Measurements from ENCODE around the gene CPT1A.

The CPT1A gene

GRCh38 chr11:68776442-68777235 lies 65.1 kb downstream of the CPT1A start:
- TF ChIP-seq, protein P1, sequence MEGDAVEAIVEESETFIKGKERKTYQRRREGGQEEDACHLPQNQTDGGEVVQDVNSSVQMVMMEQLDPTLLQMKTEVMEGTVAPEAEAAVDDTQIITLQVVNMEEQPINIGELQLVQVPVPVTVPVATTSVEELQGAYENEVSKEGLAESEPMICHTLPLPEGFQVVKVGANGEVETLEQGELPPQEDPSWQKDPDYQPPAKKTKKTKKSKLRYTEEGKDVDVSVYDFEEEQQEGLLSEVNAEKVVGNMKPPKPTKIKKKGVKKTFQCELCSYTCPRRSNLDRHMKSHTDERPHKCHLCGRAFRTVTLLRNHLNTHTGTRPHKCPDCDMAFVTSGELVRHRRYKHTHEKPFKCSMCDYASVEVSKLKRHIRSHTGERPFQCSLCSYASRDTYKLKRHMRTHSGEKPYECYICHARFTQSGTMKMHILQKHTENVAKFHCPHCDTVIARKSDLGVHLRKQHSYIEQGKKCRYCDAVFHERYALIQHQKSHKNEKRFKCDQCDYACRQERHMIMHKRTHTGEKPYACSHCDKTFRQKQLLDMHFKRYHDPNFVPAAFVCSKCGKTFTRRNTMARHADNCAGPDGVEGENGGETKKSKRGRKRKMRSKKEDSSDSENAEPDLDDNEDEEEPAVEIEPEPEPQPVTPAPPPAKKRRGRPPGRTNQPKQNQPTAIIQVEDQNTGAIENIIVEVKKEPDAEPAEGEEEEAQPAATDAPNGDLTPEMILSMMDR (IDR thresholded peaks at IDR 0.05): no peak
- H3K27ac Mint-ChIP-seq: no peak overlapping the region
- no peaks in the 10 kb centered on the region for H3K36me3 Mint-ChIP-seq (ENCODE audit: low read depth)
- H3K27me3 Mint-ChIP-seq (ENCODE audit: low read depth, poor library complexity): peaks cover 9% of the 10 kb centered on the region
- no peaks in the 10 kb centered on the region for H3K9me3 Mint-ChIP-seq
- no peak overlapping the region for H3K4me3 Mint-ChIP-seq
- no peak for DNase-seq
- H3K4me1 Mint-ChIP-seq: peaks cover 31% of the 10 kb centered on the region

DNA sequence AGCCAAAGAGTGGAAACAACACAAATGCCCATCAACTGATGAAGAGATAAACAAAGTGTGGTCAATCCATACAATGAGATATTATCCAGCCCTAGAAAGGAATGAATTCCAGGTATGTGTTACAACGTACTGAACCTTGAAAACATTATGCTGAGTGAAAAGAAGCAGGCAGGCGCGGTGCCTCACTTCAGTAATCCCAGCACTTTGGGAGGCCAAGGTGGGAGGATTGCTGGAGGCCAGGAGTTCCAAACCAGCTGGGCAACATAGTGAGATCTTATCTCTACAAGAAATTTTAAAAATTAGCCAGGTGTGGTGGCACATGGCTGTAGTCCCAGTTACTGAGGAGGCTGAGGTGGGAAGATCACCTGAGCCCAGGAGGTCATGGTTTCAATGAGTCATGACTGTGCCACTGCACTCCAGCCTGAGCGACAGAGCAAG lies 65.7 kb downstream of the CPT1A start:
- TF ChIP-seq, protein P1 (IDR thresholded peaks at IDR 0.05): no peak
- no peak for DNase-seq
- Mint-ChIP-seq H3K4me3 (no peak overlapping the region), H3K4me1 (peaks cover 31% of the 10 kb centered on the region), H3K27ac (no peak overlapping the region), H3K36me3 (ENCODE audit: low read depth) (no peaks in the 10 kb centered on the region), H3K9me3 (no peaks in the 10 kb centered on the region), H3K27me3 (ENCODE audit: low read depth, poor library complexity) (peaks cover 9% of the 10 kb centered on the region)

DNA sequence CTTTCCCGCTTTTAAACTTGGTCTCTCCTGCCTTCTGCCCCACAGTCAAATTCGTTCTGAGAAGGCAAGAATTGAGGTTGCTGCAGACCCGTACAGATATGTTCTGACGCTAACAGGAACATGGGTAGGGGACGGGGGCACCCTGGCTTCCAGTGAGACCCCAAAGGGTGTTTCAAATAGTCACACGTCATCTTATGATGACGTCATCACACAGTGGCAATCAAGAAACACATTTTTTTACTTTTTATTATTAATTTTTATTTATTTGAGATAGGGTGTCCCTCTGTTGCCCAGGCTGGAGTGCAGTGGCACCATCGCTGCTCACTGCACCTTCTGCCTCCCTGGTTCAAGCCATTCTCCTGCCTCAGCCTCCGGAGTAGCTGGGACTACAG lies 67.5 kb downstream of the CPT1A start:
- no peaks in the 10 kb centered on the region for H3K36me3 Mint-ChIP-seq (ENCODE audit: low read depth)

GRCh38 chr11:68773521-68774193 lies 68.1 kb downstream of the CPT1A start:
- Mint-ChIP-seq H3K36me3 (ENCODE audit: low read depth) (no peaks in the 10 kb centered on the region), H3K4me3 (no peak overlapping the region), H3K27me3 (ENCODE audit: low read depth, poor library complexity) (peaks cover 13% of the 10 kb centered on the region), H3K27ac (peak overlapping the region; percentile 70), H3K4me1 (peaks cover 30% of the 10 kb centered on the region), H3K9me3 (no peaks in the 10 kb centered on the region)
- no peak for DNase-seq
- TF ChIP-seq, protein P1 (IDR thresholded peaks at IDR 0.05): no peak

More for the DNA sequence above, 67.5 kb downstream of the CPT1A start:
- no peak overlapping the region for H3K27ac Mint-ChIP-seq
- H3K4me1 Mint-ChIP-seq: peaks cover 30% of the 10 kb centered on the region
- no peak for DNase-seq
- no peak overlapping the region for H3K4me3 Mint-ChIP-seq
- TF ChIP-seq, protein P1 (IDR thresholded peaks at IDR 0.05): no peak
- H3K27me3 Mint-ChIP-seq (ENCODE audit: low read depth, poor library complexity): peaks cover 13% of the 10 kb centered on the region
- no peaks in the 10 kb centered on the region for H3K9me3 Mint-ChIP-seq

GRCh38 chr11:68772936-68773335 lies 68.8 kb downstream of the CPT1A start:
- Mint-ChIP-seq H3K4me1 (peaks cover 30% of the 10 kb centered on the region), H3K9me3 (no peaks in the 10 kb centered on the region), H3K27me3 (ENCODE audit: low read depth, poor library complexity) (peaks cover 12% of the 10 kb centered on the region), H3K36me3 (ENCODE audit: low read depth) (no peaks in the 10 kb centered on the region), H3K27ac (peak overlapping the region; percentile 70), H3K4me3 (no peak overlapping the region)
- TF ChIP-seq, protein P1 (IDR thresholded peaks at IDR 0.05): no peak
- DNase-seq: no peak
